SH-SY5Y (cell line): ENCODE results near the gene PLCL2.

Experiments
- GATA2 ChIP-seq: IDR thresholded peaks from 2 replicates; pipeline ENCODE4 v1.6.1; 2011; ENCODE audit warnings: mild to moderate bottlenecking, low read depth, low read length
- GATA3 ChIP-seq: IDR thresholded peaks from 2 replicates; pipeline ENCODE4 v1.6.1; 2011; ENCODE audit warnings: low read depth, mild to moderate bottlenecking, low read length, moderate library complexity

- TF ChIP-seq GATA2: no peak
- no peak for TF ChIP-seq GATA3
These were observed 195.2 kb downstream of the PLCL2 start for GRCh38 chr3:17079933-17080332.
